ENCODE data around the gene ARMH2.

GRCh38 chr6:24807584-24807983 is 8.9 kb upstream of the ARMH2 start:
- no peak for TF ChIP-seq TOX (CRISPR knock-in tag; IDR thresholded peaks at IDR 0.05; ENCODE audit: borderline replicate concordance)
- TF ChIP-seq SNAI2 (CRISPR knock-in tag; IDR thresholded peaks at IDR 0.05) = no peak
- TF ChIP-seq ZFP3 (CRISPR knock-in tag; IDR thresholded peaks at IDR 0.05) = no peak
- no peak for TF ChIP-seq ESRRG (CRISPR knock-in tag; IDR thresholded peaks at IDR 0.05)
- TF ChIP-seq BACH2 (CRISPR knock-in tag; IDR thresholded peaks at IDR 0.05; ENCODE audit: borderline replicate concordance) = no peak
- no peak for TF ChIP-seq ARNTL (CRISPR knock-in tag; IDR thresholded peaks at IDR 0.05; ENCODE audit: borderline replicate concordance, low read depth)
- TF ChIP-seq ZNF70 (CRISPR knock-in tag; IDR thresholded peaks at IDR 0.05) = no peak

Measured in SK-N-SH treated with all-trans-retinoic acid at 6 μM for 48 hours (cell line).